Spleen (tissue), 11 donors: ENCODE results near the gene MSI2. TPM values are rescaled to one million over a fixed set of nuclear protein-coding genes. Genes with fewer than 3 reads are reported as not detected.
A peak's percentile ranks its signal among the peaks of the same experiment; 100 is the strongest.

ENCODE experiments used
- DNase-seq: peaks from one replicate; pipeline ENCODE4 v3.0.0-alpha.2; 2020
- H3K27ac ChIP-seq, 8 donors: fragments of 200-600 bp; sonication (generic) in 7 of 8; 1 replicate in 4 of 8; 2 replicates in 4 of 8; pipeline versions ENCODE4 v1.5.0 to v1.8.0; 2016 to 2021; ENCODE audit warnings: inconsistent platforms in 4 of 8, mild to moderate bottlenecking in 4 of 8, moderate library complexity in 1 of 8
- H3K27me3 ChIP-seq, 7 donors: fragments of 200-600 bp; sonication (generic) in 6 of 7; replicated peaks in 1 of 7; 1 replicate in 4 of 7; 2 replicates in 3 of 7; pipeline versions ENCODE4 v1.5.0 to v1.8.0; 2016 to 2021; ENCODE audit warnings: inconsistent platforms in 3 of 7, mild to moderate bottlenecking in 1 of 7
- H3K36me3 ChIP-seq, 6 donors: fragments of 200-600 bp; sonication (generic) in 5 of 6; 1 replicate in 4 of 6; 2 replicates in 2 of 6; pipeline versions ENCODE4 v1.5.0 to v1.8.0; 2016 to 2021; ENCODE audit warnings: inconsistent platforms in 2 of 6
- H3K4me1 ChIP-seq, 6 donors: fragments of 200-600 bp; sonication (generic) in 5 of 6; 1 replicate in 3 of 6; 2 replicates in 3 of 6; pipeline versions ENCODE4 v1.5.0 to v1.8.0; 2016 to 2021; ENCODE audit warnings: inconsistent platforms in 3 of 6
- H3K4me3 ChIP-seq, 8 donors: fragments of 200-600 bp; sonication (generic) in 7 of 8; 1 replicate in 4 of 8; 2 replicates in 4 of 8; pipeline versions ENCODE4 v1.5.0 to v1.8.0; 2016 to 2021; ENCODE audit warnings: inconsistent platforms in 4 of 8, mild to moderate bottlenecking in 4 of 8, moderate library complexity in 2 of 8
- H3K9me3 ChIP-seq, 8 donors: fragments of 200-600 bp; sonication (generic) in 7 of 8; 1 replicate in 4 of 8; 2 replicates in 4 of 8; pipeline versions ENCODE4 v1.5.0 to v1.8.0; 2016 to 2021; ENCODE audit warnings: inconsistent platforms in 4 of 8
- POLR2A ChIP-seq, 3 donors: fragments of 450-650 bp; IDR thresholded peaks; one replicate each; pipeline ENCODE4 v1.5.1; 2017; ENCODE audit warnings: antibody characterized with exemption in 3 of 3, mild to moderate bottlenecking in 1 of 3
- POLR2AphosphoS5 ChIP-seq, 3 donors: sonication (generic); formaldehyde crosslinking; IDR thresholded peaks; one replicate each; pipeline ENCODE4 v1.5.1; 2017; ENCODE audit warnings: antibody characterized with exemption in 3 of 3
- WGBS, 5 donors: extraction: QIAGEN DNeasy Blood & Tissue Kit in 3 of 5; methylation state at CpG; one replicate each; pipeline versions ENCODE4 v1.1.5 to v1.1.7; 2013 to 2018; 5-methylcytosine and 5-hydroxymethylcytosine counted together
- intact Hi-C: fragments of 100-400 bp; cut with DNase I; formaldehyde crosslinking; loops from one replicate; pipeline ENCODE4 v1.15.0; 2023; ENCODE audit warnings: low total_unique reads
- polyA plus RNA-seq, 3 donors: library from polyadenylated mRNA; stranded (reverse); fragments of 200-250 nt; gene quantifications; one replicate each; pipeline ENCODE4 v1.2.1, GENCODE V29; 2013
- total RNA-seq, 7 donors: library from RNA; depleted of rRNA in 3 of 7; stranded (reverse); fragments of >200 nt in 3 of 7; fragmentation: NEBNext Ultra II Directional in 4 of 7; extraction: Animal tissue kit (Norgen Biotek cat#: 25700) in 4 of 7; gene quantifications; one replicate each; pipeline versions ENCODE4 v1.1.0 to v1.2.1, GENCODE V29; 2016 to 2021
- TF ChIP-seq, protein P1 (sequence below), 11 experiments: fragments of 200-600 bp in 7 of 11; fragments of 450-650 bp in 4 of 11; sonication (generic) in 4 of 11; IDR thresholded peaks in 8 of 11; conservative IDR thresholded peaks in 3 of 11; 1 replicate in 7 of 11; 2 replicates in 4 of 11; pipeline versions ENCODE4 v1.4.0 to v1.8.0; 2016 to 2021; ENCODE audit warnings: antibody characterized with exemption in 11 of 11, inconsistent platforms in 4 of 11, mild to moderate bottlenecking in 1 of 11
- donor health status: healthy with polysubstance abuse.
- donor health status: DM: no; HTN: no; CAD: no; lungs with moderate emphysema.
- donor health status: DM: no; HTN: no; CAD: no.
- donor health status: Bipolar disorder and iron deficiency.
- donor health status: healthy.
- donor health status: DM: no; HTN: no; CAD: no.
- donor health status: DM: yes; HTN: yes; CAD: no.

MSI2 gene
- total and polyA plus RNA-seq, 10 donors = 9.8 to 131 (median 64.7) TPM

DNA sequence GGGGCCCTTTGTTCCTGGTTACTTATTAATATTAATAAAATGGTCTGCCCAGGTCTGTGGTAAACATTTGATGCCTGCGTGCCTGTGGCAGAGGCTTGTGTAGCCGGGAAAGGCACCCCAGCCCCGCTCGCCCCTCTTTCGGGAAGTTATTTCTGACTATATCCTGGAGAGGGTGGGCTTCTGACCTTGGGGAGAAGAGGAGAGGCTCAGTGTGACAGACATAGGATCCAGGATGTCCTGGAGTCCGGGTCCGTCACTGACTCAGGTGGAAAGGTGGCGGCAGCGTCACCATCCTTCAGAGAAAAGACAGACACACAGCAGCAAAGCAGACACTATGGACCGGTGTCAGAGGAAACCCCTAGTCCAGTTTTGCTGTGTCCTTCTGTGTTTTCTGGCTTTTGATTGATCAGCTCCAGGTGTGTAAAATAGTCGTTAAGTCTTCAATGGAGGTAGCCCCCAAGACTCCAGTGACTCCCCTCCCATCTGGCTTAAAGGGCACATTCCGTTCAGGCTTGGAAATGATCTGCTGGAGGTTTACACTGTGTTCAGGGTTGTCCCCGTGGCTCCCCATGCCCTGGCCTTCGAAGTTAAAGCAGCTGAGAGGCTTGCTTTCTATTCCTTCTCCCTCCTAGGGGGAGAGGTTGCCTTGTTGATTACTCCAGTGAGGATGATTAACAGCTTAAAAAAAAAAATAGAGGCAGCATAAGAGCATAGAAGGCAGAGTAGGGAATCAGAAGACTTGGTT lies 407.2 kb downstream of the MSI2 start:
- Histone ChIP-seq H3K27ac (peak overlapping the region in 6 of 8 donors; percentile 48 to 77 (median 66)), H3K36me3 (peaks cover 0 to 10% (median 0%) of the 10 kb centered on the region in 6 donors), H3K27me3 (no peaks in the 10 kb centered on the region), H3K4me1 (peaks cover 0 to 59% (median 23%) of the 10 kb centered on the region in 6 donors), H3K9me3 (no peaks in the 10 kb centered on the region), H3K4me3 (peak overlapping the region in 1 of 8 donors; percentile 40)
- intact Hi-C loops = no loop called here
- TF ChIP-seq POLR2AphosphoS5 (IDR thresholded peaks at IDR 0.05) (no peak), POLR2A (IDR thresholded peaks at IDR 0.05) (no peak)
- TF ChIP-seq, protein P1, sequence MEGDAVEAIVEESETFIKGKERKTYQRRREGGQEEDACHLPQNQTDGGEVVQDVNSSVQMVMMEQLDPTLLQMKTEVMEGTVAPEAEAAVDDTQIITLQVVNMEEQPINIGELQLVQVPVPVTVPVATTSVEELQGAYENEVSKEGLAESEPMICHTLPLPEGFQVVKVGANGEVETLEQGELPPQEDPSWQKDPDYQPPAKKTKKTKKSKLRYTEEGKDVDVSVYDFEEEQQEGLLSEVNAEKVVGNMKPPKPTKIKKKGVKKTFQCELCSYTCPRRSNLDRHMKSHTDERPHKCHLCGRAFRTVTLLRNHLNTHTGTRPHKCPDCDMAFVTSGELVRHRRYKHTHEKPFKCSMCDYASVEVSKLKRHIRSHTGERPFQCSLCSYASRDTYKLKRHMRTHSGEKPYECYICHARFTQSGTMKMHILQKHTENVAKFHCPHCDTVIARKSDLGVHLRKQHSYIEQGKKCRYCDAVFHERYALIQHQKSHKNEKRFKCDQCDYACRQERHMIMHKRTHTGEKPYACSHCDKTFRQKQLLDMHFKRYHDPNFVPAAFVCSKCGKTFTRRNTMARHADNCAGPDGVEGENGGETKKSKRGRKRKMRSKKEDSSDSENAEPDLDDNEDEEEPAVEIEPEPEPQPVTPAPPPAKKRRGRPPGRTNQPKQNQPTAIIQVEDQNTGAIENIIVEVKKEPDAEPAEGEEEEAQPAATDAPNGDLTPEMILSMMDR (IDR thresholded peaks at IDR 0.05 in 8 of 11, conservative IDR thresholded peaks at IDR 0.05 in 3 of 11) = no peak
- WGBS, 5 donors = 81 to 90% (median 87%) methylated on average over 14 of the region's 14 CpGs
- DNase-seq = peak; percentile 38

DNA sequence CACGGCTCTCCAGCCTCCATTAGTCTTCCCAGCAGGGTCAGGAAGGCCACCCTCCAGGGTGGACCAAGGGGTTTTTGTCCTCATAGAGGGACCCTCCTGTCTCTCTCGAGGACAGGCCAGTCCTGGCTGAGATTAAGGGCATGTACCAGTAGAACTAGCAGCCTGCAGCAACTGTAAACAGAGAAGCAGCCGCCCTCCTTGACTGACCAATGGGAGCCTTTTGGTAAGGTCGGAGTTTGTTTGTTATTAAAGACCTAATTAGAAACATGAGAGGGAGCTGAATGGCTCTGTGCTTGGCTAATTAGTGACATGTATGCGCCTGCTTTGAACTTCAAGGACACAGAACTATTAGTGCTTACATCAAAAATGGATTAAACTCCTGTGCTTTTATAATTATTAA lies 408.8 kb downstream of the MSI2 start:
- H3K27ac ChIP-seq = peak overlapping the region in 4 of 8 donors; percentile 4 to 63 (median 43)
- H3K4me3 ChIP-seq = no peak overlapping the region
- peak; percentile 31 for DNase-seq
- H3K27me3 ChIP-seq = no peaks in the 10 kb centered on the region
- no peaks in the 10 kb centered on the region for H3K9me3 ChIP-seq
- no peak for TF ChIP-seq POLR2A (IDR thresholded peaks at IDR 0.05)
- TF ChIP-seq, protein P1 (IDR thresholded peaks at IDR 0.05 in 8 of 11, conservative IDR thresholded peaks at IDR 0.05 in 3 of 11) = no peak
- no peak for TF ChIP-seq POLR2AphosphoS5 (IDR thresholded peaks at IDR 0.05)
- WGBS, 5 donors = 84 to 96% (median 88%) methylated on average over 4 to 5 of the region's 5 CpGs
- H3K4me1 ChIP-seq = peaks cover 0 to 59% (median 23%) of the 10 kb centered on the region in 6 donors
- intact Hi-C loops = no loop called here
- peaks cover 0 to 6% (median 0%) of the 10 kb centered on the region in 6 donors for H3K36me3 ChIP-seq

DNA sequence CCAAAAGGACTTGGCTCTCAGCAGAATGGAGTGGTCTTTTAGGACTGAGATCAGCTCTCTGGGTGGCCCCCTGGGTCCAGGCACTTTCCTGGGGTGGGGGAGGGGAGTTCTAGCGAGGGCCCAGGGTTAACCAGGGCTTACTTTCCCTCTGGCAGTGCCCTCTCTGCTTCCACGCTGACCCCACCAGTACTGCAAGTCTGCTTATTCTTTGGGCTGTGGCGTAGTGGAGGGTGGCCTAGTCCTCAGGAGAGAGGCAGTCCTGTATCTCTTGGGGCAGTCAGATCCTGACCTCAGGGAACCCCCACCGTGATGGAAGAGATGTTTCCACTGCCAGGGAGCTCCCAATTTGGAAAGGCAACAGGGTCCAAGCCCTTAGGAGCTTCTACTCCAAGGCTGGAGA lies 409.4 kb downstream of the MSI2 start:
- no peaks in the 10 kb centered on the region for H3K27me3 ChIP-seq
- H3K36me3 ChIP-seq = no peaks in the 10 kb centered on the region
- TF ChIP-seq, protein P1 (IDR thresholded peaks at IDR 0.05 in 8 of 11, conservative IDR thresholded peaks at IDR 0.05 in 3 of 11) = no peak
- TF ChIP-seq POLR2A (IDR thresholded peaks at IDR 0.05) = no peak
- no peak for TF ChIP-seq POLR2AphosphoS5 (IDR thresholded peaks at IDR 0.05)
- H3K9me3 ChIP-seq = no peaks in the 10 kb centered on the region
- intact Hi-C loops = no loop called here
- peaks cover 0 to 59% (median 23%) of the 10 kb centered on the region in 6 donors for H3K4me1 ChIP-seq
- 83 to 96% (median 90%) methylated on average over 3 to 4 of the region's 4 CpGs for WGBS, 5 donors
- DNase-seq = peak; percentile 61
- peak overlapping the region in 7 of 8 donors; percentile 9 to 63 (median 44) for H3K27ac ChIP-seq
- H3K4me3 ChIP-seq = no peak overlapping the region

DNA sequence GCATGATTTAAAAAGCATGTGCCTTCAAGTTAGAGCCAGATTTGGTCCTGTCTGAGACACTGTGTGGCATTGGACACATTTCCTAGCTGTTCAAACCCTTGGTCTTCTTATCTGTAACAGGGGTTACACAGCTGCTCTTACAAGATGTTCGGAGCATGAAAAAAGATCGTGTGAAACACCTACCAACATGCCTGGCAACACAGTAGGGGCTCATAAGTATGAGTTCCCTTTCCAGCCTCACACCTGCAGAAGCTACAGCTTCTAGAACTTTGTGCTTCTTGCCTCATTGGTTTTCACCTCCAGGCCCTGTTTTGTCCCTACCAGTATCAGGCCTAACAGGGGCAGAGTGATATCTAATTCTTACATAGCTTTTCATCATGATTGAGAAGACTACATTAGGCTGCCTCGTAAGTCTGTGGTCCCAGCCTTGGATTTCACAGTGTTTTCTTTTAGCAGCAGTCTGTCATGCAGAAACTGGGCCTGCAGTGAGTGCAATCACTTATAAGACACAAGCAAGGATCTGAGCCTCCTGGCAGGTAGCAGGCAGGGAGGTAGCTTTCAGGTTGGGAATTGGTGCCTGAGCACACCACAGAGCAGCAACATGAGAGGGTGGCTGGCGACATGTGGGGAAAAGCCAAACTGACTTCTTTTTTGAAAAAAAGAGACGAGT lies 410.0 kb downstream of the MSI2 start:
- no peak for TF ChIP-seq POLR2AphosphoS5 (IDR thresholded peaks at IDR 0.05)
- TF ChIP-seq, protein P1 (IDR thresholded peaks at IDR 0.05 in 8 of 11, conservative IDR thresholded peaks at IDR 0.05 in 3 of 11) = no peak
- TF ChIP-seq POLR2A (IDR thresholded peaks at IDR 0.05) = no peak
- no peak overlapping the region for H3K4me3 ChIP-seq
- no peaks in the 10 kb centered on the region for H3K9me3 ChIP-seq
- peak overlapping the region in 7 of 8 donors; percentile 9 to 63 (median 44) for H3K27ac ChIP-seq
- H3K36me3 ChIP-seq = no peaks in the 10 kb centered on the region
- peaks cover 0 to 63% (median 23%) of the 10 kb centered on the region in 6 donors for H3K4me1 ChIP-seq
- peak; percentile 41 for DNase-seq
- 66 to 85% (median 73%) methylated on average over 5 of the region's 5 CpGs for WGBS, 5 donors
- H3K27me3 ChIP-seq = no peaks in the 10 kb centered on the region
- intact Hi-C loops = no loop called here
